Fibroblast of the aortic adventitia (primary cell): Measurements from ENCODE around the gene COL15A1. TPM values are rescaled to one million over a fixed set of nuclear protein-coding genes. Genes with fewer than 3 reads are reported as not detected.
"Not testable (repeated sequence)": the region's sequence is repeated elsewhere in the genome, so short reads cannot be mapped to it uniquely, and the experiment has no call there.

Experiments
- DNase-seq: peaks from one replicate; pipeline ENCODE4 v3.0.0-alpha.2; 2010; ENCODE audit warnings: low read depth
- H3K4me3 ChIP-seq: 2 replicates; pipeline ENCODE4 v1.5.1; 2011; ENCODE audit warnings: low read depth, mild to moderate bottlenecking, control low read depth, low read length, moderate library complexity
- CTCF ChIP-seq: IDR thresholded peaks from 2 replicates; pipeline ENCODE4 v1.5.1; 2011; ENCODE audit warnings: mild to moderate bottlenecking, low read length, control low read depth, inconsistent platforms; ENCODE audit not compliant: insufficient read depth
- total RNA-seq: library from RNA; depleted of rRNA; stranded (reverse); fragments of >200 nt; gene quantifications from 2 replicates; pipeline ENCODE4 v1.2.3, GENCODE V29; 2012; ENCODE audit warnings: low replicate concordance

The COL15A1 gene
- total RNA-seq, 1 donor, result 25.3 TPM

- H3K4me3 ChIP-seq, result no peak overlapping the region
- no peak for DNase-seq
- no peak for TF ChIP-seq CTCF
These were observed 36.7 kb upstream of the COL15A1 start for GRCh38 chr9:98907055-98907454.

DNA sequence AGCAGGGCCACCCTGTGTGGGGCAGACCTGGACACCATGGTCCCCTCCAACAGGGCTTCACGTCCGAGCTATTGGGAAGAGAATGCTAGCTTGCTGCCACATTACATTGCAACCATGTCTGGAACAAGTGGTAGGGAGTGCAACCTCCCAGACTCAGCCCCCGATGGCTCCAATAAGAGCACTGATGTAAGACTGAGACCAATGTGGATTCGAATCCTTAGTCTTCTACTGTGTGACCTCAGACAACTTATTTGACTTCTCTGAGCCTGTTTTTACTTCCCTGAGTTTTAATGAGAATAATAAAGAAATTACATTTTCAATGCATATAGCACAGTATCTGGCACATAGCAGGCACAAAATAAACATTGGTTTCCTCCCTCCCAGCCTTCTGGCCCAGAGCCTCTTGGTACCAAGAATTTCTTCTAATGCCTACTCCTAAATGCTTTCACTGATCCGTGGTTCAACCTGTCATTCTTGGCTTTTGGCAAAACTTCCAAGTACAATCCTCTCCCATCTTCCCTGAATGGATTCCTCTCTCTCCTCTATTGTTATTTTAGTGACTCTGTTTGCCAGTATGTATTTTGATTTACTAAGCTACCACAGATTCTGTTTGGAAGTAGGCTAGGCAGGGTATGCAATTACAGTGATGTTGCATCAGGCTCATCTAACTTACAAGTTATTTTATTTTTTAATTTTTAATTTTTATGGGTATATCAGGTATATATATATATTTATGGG lies 34.6 kb upstream of the COL15A1 start:
- H3K4me3 ChIP-seq, result no peak overlapping the region
- no peak for TF ChIP-seq CTCF
- DNase-seq, result peak; percentile 93

- H3K4me3 ChIP-seq, result no peak overlapping the region
- no peak for DNase-seq
- no peak for TF ChIP-seq CTCF
These were observed 33.8 kb upstream of the COL15A1 start for GRCh38 chr9:98909935-98910334.

- H3K4me3 ChIP-seq, result no peak overlapping the region
- TF ChIP-seq CTCF, result no peak
- DNase-seq, result no peak
These were observed 32.7 kb upstream of the COL15A1 start for GRCh38 chr9:98911042-98911441.

DNA sequence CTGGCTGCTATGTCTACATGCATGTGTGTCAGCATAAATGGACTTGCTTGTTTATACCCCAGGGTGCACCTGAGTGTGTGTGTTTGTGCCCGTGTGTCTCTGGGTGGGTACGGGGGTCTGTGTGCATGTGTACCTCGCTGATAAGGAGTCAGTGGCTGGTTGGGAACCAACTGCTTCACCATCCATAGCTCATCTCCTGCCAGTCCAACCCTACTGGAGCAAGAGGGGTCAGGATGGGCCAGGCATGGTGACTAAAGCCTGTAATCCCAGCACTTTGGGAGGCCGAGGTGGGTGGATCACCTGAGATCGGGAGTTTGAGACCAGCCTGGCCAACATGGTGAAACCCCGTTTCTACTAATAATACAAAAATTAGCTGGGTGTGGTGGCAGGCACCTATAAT lies 32.0 kb upstream of the COL15A1 start:
- not testable (repeated sequence) for H3K4me3 ChIP-seq, DNase-seq

DNA sequence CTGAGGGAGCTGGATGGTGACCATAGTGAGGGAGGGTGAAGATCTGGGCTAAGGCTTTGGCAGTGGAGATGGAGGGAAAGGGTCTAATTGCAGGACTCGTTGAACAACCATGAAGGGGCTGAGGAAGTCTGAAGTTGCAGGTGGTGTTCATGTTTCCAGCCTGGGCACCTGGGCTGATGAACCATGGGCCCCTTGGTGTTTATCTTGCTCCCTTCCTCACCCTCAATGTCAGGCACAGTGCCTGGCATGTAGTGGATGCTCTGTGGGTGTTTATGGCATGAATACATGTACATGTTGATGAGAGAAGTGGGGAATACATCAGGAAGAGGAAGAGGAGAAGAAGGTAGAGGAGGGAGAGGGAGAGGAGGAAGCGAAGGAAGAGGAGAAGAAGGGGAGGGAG lies 31.3 kb upstream of the COL15A1 start:
- no peak for DNase-seq
- no peak for TF ChIP-seq CTCF
- no peak overlapping the region for H3K4me3 ChIP-seq

DNA sequence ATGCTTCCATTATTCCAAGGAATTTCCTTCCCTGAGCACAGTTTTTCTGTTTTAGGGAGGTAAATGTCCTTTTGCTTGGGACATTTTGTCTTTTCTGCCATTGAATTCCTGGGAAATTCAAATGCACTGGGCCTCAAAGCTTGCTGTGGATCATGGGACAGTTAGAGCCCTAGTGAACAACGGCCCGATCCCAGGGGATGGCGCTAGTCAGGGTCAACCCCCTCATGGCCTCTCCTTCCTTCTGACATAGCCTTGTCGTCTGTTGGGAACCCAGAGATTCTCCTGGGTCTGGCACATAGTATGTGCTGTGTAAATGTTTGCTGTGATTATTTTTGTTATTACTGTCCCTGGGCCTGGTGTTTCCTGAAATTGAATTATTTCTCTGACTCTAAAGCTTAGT lies 30.7 kb upstream of the COL15A1 start:
- no peak overlapping the region for H3K4me3 ChIP-seq
- TF ChIP-seq CTCF, result no peak
- DNase-seq, result no peak
